Measurements from ENCODE around the gene DNM3.

The DNM3 gene

DNA sequence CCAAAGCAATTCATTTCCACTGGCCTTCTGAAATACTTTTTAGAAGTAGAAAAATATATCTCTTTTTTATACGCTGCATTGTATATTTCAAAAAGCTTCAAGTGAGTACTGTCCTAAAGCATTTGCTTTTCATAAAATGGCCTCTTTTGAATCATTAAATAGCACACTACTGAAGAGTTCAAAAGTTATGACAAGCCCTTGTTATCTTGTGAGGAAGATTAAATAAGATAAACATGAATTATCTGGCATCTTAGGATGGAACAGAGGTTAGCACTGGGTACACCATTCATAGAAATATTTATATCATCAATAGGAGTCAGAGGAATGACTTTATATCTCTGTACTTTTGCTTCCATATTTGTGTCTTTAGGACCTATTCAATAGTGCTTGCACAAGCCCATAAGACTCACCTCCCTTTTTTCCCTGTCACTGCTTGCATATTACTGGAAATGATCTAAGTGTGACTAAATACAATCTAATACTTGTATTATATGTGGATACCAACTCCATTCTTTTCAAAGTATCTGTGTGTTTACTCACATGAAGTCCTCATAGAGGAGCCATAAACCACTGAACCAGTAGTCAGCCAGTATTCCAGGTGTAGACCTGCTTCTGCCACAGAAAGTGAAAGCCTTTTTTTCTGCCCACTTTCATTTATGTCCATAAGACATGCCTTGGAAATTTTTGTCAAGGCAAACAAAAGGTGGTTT lies 305.0 kb downstream of the DNM3 start:
- DNase-seq = no peak

DNA sequence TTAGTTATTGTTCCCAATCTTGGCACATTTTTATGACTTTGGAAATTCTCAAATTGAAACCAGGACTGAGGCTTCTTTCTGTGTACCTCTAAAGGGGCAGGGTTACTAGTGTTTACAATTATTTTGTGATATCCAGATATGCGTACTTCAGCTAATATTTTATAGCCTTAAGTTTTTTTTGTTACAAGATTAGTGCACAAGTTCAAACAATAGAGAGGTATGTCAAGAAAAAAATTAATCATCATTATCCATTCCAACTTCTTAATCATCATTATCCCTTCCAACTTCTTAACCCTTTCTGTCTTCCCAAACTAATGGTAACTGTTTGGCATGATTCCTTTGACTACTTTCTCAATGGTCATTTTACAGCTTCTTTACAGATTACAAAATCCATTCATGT lies 306.2 kb downstream of the DNM3 start:
- DNase-seq = no peak

DNA sequence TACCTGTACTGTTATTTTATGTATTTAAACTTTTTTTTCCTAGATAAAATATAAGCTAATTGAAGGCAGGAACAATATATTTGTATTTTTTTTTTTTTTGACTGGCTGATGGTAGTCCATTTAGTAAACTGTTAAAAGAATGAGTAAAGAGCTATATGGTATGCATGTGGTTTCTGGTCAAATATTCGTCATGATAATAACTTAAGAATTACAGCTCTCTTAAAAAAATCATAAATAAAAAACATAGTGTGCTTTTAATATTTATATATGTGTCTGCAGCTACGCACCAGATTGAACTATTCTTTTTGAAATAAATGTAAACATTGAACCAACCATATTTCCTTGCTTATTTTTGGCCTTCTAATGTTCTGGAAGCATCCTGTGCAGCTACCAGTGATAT lies 306.9 kb downstream of the DNM3 start:
- DNase-seq = no peak

DNA sequence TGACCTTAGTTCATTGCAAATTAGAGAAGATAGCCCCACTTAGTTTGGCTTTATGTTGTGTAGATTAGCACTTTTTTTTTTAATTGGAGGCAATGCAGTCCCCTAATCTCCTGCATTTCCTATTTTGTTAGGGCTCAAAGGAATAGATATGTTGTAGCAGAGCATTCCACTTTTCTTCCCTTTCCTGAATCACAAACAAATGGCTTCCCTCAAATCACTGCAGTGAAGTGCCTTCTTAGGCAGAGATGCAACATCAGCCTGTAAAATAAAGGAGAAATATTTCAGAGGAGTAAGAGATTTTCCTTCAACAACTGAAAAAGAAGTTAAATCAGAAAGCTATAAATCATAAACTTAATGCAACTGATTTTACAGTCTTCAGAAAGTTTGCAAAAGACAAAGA lies 307.4 kb downstream of the DNM3 start:
- no peak for DNase-seq

DNA sequence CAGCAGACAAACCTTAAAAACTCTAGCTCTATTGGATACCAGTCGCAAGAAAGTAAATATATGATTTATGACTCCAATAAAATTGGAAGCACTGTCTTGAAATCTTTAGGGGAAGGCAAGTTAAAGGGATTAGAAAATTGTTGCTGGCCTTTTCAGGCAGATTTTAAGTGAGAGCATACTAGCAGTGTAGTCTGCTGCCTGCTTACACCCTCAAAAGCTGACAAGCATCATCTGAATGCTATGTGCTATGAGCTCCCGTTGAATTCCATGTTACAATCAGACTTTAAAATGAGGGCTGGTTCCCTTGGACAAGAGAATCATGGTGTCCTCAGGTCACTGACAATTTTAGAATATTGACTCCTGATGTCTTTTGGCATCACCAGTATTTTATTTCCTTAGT lies 308.0 kb downstream of the DNM3 start:
- DNase-seq = no peak

DNA sequence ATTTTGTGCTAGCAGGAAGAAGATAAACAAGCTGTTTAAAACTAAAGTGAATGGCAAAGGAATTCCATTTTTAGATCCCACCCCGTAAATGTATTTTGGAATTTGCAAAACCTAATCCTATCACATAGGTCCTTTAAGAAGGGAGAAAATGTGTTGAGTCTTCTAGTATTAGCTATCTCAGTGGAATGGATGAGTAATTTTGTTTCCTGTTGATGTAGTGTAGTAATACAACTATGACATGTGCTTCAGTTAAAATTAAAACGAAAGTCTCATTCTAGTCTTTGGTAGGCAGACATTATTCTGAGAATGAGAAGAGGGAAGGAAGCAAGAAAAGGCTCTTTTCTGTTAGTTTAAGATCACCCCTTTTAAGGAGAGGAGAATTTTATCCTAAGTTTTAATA lies 313.3 kb downstream of the DNM3 start:
- no peak for DNase-seq

DNA sequence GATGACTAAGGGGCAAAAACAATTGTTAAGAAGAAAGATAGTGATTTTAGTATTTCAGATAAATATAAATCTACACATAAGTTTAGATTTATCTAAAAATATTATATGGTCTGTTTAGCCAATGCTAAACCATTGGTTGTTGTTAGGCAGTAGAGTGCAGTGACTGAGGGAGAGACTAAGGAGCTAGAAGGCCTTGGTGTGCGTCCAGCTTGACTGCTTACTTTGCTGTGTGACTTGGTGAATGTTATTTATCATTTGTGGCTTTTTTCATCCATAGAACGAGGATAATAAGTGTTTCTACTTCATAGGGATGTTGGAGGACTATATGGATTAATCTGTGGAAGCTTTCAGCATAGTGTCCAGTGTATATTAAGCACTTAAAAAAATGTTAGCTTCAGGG lies 314.5 kb downstream of the DNM3 start:
- DNase-seq = no peak

DNA sequence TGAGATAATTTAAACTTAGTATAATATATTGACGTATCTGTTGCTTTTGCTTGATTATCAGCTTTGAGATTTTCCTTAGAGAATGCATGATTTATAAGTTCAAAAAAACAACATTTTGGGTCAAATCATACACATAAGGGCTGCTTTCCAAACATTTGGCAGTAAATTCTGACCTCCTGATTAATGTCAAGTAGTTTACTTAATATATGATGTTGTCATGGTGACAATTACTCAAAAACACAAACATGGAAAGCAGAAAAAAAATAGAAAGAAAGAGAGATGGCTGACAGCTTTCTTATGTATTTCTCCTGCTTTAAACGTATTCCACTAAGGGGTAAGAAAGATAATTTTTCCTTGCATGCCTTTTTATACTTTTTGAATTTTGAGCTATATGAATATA lies 320.9 kb downstream of the DNM3 start:
- DNase-seq = no peak

DNA sequence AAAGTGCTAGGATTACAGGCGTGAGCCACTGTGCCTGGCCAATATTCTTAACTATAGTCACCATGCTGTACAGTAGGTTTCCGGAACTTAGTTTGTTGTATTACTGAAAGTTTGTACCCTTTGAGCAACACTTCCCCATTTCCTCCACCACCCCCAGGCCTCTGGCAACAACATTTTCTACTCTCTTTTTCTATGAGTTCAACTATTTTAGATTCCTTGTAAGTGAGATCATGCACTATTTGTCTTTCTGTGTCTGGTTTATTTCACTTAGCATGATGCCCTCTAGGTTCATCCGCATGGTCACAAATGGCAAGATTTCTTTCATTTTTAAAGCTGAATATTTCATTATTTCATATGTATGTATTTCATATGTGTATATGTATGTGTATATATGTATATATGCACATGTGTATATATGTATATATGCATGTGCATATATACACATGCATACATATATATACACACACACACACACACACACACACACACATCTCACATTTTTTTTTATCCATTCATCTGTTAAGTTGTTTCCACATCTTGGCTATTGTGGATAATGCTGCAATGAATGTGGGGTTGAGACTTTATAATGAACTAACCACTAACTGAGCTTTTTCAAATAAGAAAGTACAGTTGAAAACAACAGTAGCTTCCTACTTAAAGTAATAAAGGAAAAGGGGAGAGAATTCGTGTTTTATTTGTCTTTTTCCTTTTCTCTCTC lies 322.4 kb downstream of the DNM3 start:
- DNase-seq = no peak

DNA sequence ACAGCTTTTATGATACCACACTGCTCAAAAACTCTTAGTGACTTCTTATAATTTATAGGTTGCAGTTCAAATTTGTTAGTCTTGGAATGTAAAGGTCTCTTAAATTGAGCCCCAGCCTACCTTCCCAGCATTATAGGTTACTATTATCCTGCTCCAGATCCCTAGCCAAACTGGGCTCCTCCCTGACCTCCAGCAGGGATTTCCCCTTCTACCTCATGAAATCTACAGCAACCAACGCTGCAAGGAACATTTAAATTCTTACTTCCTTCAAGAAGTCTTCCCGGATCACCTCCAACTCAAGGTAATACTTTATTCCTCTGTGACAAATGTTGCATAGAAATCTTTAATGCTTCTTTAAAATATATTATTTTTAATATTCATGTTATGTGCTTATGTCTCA lies 324.1 kb downstream of the DNM3 start:
- DNase-seq = no peak

DNA sequence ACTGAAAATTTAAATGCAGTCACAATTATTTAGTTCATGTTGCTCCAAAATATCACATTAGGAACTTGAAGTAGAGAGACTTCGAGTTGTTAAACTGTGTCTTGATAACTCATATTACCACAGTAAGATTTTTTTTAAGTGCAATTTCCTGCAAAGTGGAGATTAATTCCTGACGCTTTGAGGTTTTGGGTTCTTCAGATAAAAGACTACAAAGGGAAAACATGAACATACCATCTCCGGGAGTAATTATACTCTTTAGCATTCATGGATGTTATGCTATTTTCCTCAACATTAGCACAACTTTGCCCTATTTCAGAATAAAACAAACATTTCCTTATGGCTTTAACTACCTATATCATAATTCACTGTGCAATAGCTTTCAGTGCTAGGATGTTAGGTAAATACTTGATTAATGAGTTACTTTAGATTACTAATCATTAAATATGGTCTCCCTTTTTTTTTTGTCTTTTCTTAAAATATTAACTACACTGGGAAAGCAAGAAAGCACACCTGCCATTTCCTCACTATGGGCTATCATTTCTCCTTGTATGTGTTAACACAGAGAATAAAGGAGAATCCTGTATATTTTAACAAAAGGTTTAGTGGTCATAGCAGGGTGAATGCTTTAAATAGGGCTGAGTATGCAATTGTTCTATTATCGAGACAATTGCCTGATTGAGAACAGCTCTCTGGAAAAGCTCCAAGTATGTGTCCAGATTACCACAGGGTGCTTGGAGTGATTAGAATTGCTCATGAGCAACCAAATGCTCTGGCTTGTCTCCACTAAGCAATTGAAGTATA lies 326.7 kb downstream of the DNM3 start:
- DNase-seq = no peak

DNA sequence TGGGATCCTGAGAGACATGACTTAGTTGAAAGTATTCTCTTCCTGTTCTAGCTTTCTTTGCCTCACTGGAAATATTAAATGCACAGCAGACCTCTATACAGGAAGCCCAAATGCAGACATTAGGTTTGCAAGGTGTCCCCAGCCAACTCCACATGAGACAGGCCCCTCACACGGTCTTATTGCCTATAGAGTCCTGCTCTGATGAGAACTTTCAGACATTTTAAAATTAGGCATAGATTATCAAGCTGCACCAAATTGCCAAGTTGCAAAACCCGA lies 327.2 kb downstream of the DNM3 start:
- no peak for DNase-seq

DNA sequence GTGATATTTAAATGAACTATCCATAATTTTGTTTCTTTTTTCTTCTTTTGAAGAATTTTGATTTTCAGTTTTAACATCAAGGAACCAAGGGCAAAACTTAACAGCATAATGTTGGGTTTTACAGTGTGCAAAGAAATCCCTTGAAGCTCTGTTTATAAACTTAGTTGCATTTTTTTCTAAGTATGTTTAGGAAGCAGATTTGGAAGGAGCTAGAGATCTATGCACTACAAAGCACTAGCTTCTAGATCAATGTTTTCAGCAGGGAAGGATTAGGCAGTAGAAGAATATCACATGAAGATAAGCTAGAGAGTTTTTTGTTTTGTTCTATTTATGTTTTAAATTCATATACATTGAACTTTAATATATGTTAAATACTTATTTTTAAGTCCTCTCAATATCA lies 328.5 kb downstream of the DNM3 start:
- DNase-seq = no peak

DNA sequence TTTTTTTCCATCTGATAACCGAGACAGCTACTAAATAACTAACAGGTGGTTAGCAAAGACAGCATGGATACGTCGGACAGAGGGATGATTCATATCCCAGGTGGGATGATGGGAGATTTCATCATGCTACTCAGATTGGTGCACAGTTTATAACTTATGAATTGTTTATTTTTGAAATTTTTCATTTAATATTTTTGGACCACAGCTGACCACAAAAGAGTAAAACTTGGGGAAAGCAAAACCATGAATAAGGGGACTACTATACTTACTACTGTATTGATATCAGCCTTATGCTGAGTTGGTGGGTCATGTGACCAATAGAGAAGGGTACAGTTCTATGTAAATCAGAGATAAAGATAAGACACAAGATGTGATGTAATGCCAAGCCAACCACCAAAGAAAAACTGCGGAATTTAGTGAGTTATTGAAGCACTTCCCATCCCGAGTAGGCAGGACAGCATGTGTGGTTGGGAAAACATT lies 331.1 kb downstream of the DNM3 start:
- DNase-seq = no peak

DNA sequence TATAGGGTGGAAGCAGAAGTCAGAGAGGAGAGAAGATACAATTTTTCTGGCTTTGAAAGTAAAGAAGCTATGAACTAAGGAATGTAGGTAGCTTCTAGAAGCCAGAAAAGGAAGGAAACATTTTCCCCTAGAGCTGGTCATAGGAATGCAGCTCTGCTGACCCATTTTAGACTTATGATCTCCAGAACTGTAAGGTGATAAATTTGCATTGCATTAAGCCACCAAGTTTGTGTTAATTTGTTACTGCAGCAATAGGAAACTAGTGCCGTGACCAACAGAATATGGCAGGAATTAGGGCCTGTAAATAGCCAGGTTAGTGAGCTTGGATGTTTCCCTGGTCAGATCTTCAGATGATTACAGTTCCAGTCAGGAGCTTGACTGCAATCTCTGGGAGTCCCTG lies 334.9 kb downstream of the DNM3 start:
- no peak for DNase-seq

DNA sequence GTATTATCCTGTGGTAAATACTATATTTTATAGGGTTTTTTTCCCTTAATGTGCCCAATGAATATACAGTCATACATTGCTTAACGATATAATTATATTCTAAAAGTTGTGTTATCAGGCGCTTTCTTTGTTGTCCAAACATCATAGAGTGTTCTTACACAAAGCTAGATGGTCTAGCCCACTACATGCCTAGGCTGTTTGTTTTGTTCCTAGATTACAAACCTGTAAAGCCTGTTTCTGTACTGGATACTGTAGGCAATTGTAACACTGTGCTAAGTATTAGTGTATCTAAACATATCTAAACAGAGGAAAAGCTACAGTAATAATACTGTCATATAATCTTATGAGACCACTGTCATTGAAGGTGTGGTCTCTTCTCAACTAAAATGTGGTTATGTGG lies 336.6 kb downstream of the DNM3 start:
- no peak for DNase-seq

DNA sequence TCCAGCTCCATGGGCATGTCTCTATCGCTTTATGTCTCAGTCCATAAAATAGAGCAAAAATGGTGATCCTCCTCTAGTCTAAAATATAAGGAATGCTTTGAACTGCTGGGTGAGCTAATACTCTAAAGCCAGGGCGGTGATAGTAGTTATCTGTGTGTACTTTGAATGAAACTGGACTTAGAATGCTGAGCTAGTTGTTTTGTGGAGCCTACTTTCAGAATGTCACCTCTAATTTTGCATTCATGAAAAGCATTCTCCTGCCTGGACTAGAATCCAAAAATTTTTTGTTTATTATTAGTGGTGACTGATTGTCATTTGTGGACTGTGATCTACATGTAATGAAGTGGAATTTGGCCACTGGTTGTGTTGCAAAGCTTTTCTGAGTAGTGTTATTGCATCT lies 337.6 kb downstream of the DNM3 start:
- no peak for DNase-seq

DNA sequence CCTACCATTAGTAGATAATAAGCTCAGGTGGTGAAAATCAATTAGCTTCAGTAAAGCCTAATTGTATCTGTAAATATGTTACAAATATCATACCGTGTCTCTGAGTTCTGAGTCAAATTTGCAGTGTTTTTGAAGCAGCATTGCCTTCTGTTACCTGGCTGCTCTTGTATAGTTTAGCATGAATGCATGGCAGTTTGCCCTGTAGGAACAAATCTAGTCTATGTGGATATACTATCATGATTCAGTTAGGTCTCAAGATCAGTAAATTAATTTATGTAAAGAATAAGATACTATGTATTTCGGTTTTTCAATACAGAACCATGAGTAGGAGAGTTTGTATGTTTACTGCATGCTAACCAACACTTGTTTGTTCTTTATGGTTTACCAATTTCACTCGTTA lies 338.6 kb downstream of the DNM3 start:
- DNase-seq = no peak

DNA sequence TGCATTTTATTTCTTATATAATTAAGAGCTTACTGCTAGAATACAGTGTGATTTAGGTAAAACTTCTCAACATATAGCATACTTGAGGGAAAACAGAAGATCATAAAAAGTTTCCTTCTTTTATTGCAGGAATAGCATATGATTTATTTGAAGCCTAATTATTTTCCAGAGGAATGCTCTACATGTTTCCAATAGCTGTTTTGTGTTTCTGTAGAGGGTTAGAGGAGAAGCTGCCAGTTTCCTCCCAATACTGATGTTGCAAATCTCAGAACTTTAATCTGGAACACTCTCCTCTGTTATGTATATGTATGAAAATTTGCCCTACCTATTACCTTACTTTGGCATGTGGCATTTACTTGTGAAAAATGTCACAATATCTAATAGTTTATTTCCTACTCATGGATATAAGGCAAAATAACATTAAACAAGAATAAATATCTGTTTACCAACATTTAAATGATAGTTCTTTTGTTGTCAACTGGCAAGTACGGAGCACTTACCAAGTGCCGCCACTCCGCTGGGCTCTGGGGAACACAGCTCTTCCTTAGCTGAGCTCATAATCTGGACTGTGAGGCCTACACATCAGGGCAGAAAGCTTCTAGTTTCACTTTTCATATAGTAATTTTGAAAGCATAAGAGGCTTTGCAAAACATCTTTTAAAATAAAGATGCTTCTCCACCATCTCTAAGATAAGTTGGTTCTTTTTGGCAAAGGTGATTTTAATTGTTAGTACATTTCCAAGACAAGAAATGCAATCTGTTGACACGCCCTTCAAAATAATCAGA lies 339.4 kb downstream of the DNM3 start:
- DNase-seq = peak; percentile 24

DNA sequence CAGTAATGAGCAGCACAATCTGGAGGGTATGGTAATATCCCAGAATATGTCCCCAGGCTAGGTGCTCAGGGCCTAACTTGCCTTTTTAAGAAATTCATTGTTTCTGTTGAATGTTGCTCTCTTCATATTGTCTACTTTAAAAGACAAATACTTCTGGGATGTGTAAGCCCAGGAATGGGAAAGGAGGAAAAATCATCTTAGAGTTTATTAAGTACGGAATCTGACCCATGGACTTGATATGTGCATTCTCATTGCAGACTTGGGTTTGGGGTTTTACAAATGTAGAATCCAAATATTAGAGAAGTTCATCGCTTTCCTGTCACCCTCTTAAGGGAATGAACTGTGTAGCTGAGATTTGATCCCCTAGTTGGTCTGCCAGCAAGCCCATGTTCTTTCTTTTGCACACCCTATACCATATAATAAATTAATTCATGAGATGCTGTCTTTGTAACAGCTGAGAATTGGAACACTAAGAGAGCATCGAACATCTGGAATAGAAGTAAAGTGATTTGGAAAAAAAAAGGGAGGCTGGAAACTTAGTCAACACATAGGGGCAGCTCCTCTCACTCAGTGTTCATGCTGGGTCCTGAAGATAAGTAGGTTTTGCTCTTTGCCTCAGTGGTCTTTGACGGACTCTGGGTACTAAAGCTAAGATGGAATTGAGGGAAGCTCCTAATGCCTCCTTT lies 343.4 kb downstream of the DNM3 start:
- no peak for DNase-seq

DNA sequence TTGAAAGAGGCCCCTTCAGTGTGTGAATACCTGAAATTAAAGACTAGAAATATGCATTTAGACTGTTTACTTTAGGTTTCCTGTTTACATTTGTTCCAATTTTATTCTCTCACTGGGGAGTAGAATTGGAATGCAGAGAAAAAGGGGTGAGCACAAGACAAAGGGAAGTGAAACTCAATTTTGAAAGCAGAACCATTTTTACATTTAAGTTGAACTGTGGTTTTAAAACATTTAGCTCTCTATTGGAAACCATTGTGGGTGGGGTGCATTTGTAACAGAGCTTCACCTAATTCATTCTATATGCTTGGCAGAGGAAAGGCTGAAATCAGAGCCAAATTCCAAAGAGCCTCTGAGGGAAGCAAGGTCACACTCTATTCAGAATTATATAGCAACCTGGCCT lies 343.9 kb downstream of the DNM3 start:
- DNase-seq = no peak

DNA sequence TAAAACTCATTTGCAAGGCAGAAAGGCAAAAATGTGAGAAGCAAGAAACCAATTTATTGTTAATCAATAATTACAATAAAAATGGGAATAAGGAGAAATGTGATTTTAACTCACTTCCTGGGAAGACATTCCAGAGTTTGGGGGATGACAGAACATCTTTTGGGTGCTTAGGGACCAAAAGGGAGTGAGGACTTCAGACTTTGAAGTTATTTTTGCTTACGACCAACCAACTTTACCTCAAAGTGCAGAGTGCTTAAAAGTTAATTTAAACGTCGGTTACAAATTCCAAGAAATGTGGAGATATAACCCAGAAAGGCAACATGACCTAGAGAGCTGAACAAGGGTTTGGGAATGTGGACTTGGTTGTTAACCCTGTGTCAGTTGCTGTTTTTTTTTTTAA lies 344.7 kb downstream of the DNM3 start:
- DNase-seq = no peak

DNA sequence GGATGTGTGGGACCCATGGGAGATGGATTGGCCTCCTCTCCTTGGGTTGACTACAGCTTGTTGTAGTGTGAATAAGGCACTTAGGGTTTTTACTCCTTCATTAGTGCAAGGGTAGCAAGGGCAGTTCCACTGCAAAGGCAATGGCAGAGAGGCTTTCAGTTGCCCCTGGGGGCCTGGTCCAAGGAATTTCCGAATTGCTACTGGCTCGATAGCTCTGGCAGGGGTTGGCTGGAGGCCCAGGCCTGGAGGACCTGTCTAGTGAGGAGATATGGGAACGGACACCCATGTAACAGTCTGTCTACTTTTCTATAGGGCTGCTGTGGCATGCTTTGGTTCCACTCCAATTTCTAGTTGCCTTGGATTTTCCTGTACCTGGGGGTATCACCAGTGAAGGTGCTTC lies 360.3 kb downstream of the DNM3 start:
- no peak for DNase-seq
